Naive thymus-derived CD8-positive, alpha-beta T cell (primary cell): ENCODE results near the gene TMIGD1. TPM values are rescaled to one million over a fixed set of nuclear protein-coding genes. Genes with fewer than 3 reads are reported as not detected.

ENCODE experiments used
- ATAC-seq, 2 donors: fragments of 150-1000 bp; cut with Tn5 transposase in 1 of 2; sonication (Bioruptor Pico), chemical (Tn5 transposase) in 1 of 2; 1 replicate in 1 of 2; 2 replicates in 1 of 2; pipeline ENCODE4 v1.10.0; 2021; ENCODE audit warnings: mild to moderate bottlenecking in 2 of 2, moderate library complexity in 2 of 2
- POLR2A ChIA-PET: fragments of 350-600 bp; sonication (Branson Sonifier 250); formaldehyde crosslinking; loops from one replicate; lab custom pipeline; 2021; ENCODE audit warnings: antibody characterized with exemption; lab: Charles Lee
- DNase-seq, 10 donors: peaks; one replicate each; pipeline versions ENCODE4 v3.0.0 to v3.0.0-alpha.2; 2020 to 2022
- H3K27ac Mint-ChIP-seq, 10 donors: one replicate each; pipeline ENCODE4 v1.8.0; 2020 to 2022; ENCODE audit warnings: mild to moderate bottlenecking in 10 of 10, mixed read lengths in 10 of 10, moderate library complexity in 4 of 10, inconsistent platforms in 1 of 10
- H3K27me3 Mint-ChIP-seq, 5 donors: one replicate each; pipeline ENCODE4 v1.8.0; 2021 to 2022; ENCODE audit warnings: mixed read lengths in 5 of 5
- H3K36me3 Mint-ChIP-seq, 3 donors: one replicate each; pipeline ENCODE4 v1.8.0; 2020 to 2022; ENCODE audit warnings: mixed read lengths in 3 of 3, mild to moderate bottlenecking in 2 of 3, inconsistent platforms in 1 of 3
- H3K4me1 Mint-ChIP-seq, 4 donors: one replicate each; pipeline ENCODE4 v1.8.0; 2021 to 2022; ENCODE audit warnings: mixed read lengths in 4 of 4
- H3K4me3 Mint-ChIP-seq, 10 donors: one replicate each; pipeline ENCODE4 v1.8.0; 2020 to 2022; ENCODE audit warnings: mild to moderate bottlenecking in 10 of 10, mixed read lengths in 10 of 10, moderate library complexity in 6 of 10, inconsistent platforms in 1 of 10
- H3K9me3 Mint-ChIP-seq, 9 donors: one replicate each; pipeline ENCODE4 v1.8.0; 2020 to 2022; ENCODE audit warnings: mixed read lengths in 9 of 9, mild to moderate bottlenecking in 3 of 9, inconsistent platforms in 1 of 9, moderate library complexity in 1 of 9
- polyA plus RNA-seq, 3 donors: library from polyadenylated mRNA; unstranded; fragments of 300-500 nt; fragmentation: Illumina TruSeq; gene quantifications; one replicate each; pipeline ENCODE4 v1.2.3, GENCODE V29; 2021
- total RNA-seq, 8 experiments: library from RNA in 2 of 8; stranded (reverse) in 2 of 8; gene quantifications; one replicate each; pipeline ENCODE4 v1.2.3 and lab custom pipeline; 2021 to 2026

The TMIGD1 gene
- total RNA-seq, result not detected
- polyA plus RNA-seq, result not detected
- total RNA-seq (lab: John Stamatoyannopoulos, UW), result 0 to 0.30 (median 0) reads per million in 6 experiments

- POLR2A ChIA-PET, result interaction anchor here (0.8 kb wide), 1 partner anchor 10 kb away, joined by 4 read pairs; no protein-coding TSS in a partner anchor
- H3K27me3 Mint-ChIP-seq, result no peaks in the 10 kb centered on the region
- no peak for ATAC-seq
- H3K4me1 Mint-ChIP-seq, result peaks cover 19 to 51% (median 43%) of the 10 kb centered on the region in 4 donors
- DNase-seq, result no peak
- peak within 1 kb of the TSS; percentile 5 to 93 (median 86) for H3K27ac Mint-ChIP-seq
- no peaks in the 10 kb centered on the region for H3K36me3 Mint-ChIP-seq
- peak within 1 kb of the TSS in 3 of 10 donors; percentile 10 to 73 (median 19) for H3K4me3 Mint-ChIP-seq
- H3K9me3 Mint-ChIP-seq, result peaks cover 0 to 3% (median 0%) of the 10 kb centered on the region in 9 donors
These were observed at the start of gene TMIGD1 for GRCh38 chr17:30333503-30334360. Gene TMIGD1 (minus strand): TSS chr17:30334057. CDS start chr17:30332133, 1,924 bp downstream.

- DNase-seq (no peak), ATAC-seq (no peak)
- POLR2A ChIA-PET, result no interaction called here
- no peak overlapping the region for H3K27ac Mint-ChIP-seq
- H3K9me3 Mint-ChIP-seq, result no peaks in the 10 kb centered on the region
- peaks cover 5 to 23% (median 13%) of the 10 kb centered on the region in 3 donors for H3K36me3 Mint-ChIP-seq
- H3K27me3 Mint-ChIP-seq, result no peaks in the 10 kb centered on the region
- peak overlapping the region in 1 of 10 donors; percentile 4 for H3K4me3 Mint-ChIP-seq
- peaks cover 24 to 59% (median 43%) of the 10 kb centered on the region in 4 donors for H3K4me1 Mint-ChIP-seq
These were observed 48.5 kb upstream of the TMIGD1 start for GRCh38 chr17:30382345-30382744.

GRCh38 chr17:30381340-30381659 is 47.4 kb upstream of the TMIGD1 start:
- H3K36me3 Mint-ChIP-seq, result peaks cover 2 to 14% (median 11%) of the 10 kb centered on the region in 3 donors
- H3K9me3 Mint-ChIP-seq, result no peaks in the 10 kb centered on the region
- H3K27ac Mint-ChIP-seq, result no peak overlapping the region
- no peaks in the 10 kb centered on the region for H3K27me3 Mint-ChIP-seq
- POLR2A ChIA-PET, result no interaction called here
- H3K4me3 Mint-ChIP-seq, result peak overlapping the region; percentile 83 to 97 (median 86)
- DNase-seq (no peak), ATAC-seq (no peak)
- peaks cover 27 to 68% (median 52%) of the 10 kb centered on the region in 4 donors for H3K4me1 Mint-ChIP-seq

GRCh38 chr17:30380643-30381339 is 46.9 kb upstream of the TMIGD1 start:
- DNase-seq (no peak), ATAC-seq (no peak)
- Mint-ChIP-seq H3K36me3 (peaks cover 0 to 10% (median 7%) of the 10 kb centered on the region in 3 donors), H3K4me3 (peak overlapping the region; percentile 83 to 97 (median 86)), H3K4me1 (peaks cover 27 to 68% (median 52%) of the 10 kb centered on the region in 4 donors), H3K27ac (no peak overlapping the region), H3K9me3 (no peaks in the 10 kb centered on the region), H3K27me3 (no peaks in the 10 kb centered on the region)
- POLR2A ChIA-PET, result no interaction called here

- Mint-ChIP-seq H3K36me3 (peaks cover 0 to 3% (median 1%) of the 10 kb centered on the region in 3 donors), H3K9me3 (no peaks in the 10 kb centered on the region), H3K27ac (peak overlapping the region in 9 of 10 donors; percentile 5 to 90 (median 75)), H3K27me3 (no peaks in the 10 kb centered on the region), H3K4me1 (peaks cover 27 to 68% (median 51%) of the 10 kb centered on the region in 4 donors), H3K4me3 (peak overlapping the region; percentile 83 to 97 (median 86))
- DNase-seq (no peak), ATAC-seq (no peak)
- POLR2A ChIA-PET, result interaction anchor here (1.4 kb wide), 1 partner anchor 7 kb away, joined by 3 read pairs; no protein-coding TSS in a partner anchor
These were observed 46.1 kb upstream of the TMIGD1 start for GRCh38 chr17:30379903-30380381.

GRCh38 chr17:30379303-30379902 is 45.5 kb upstream of the TMIGD1 start:
- ATAC-seq, result peak; percentile 0 to 18
- no peaks in the 10 kb centered on the region for H3K36me3 Mint-ChIP-seq
- H3K4me1 Mint-ChIP-seq, result peaks cover 27 to 65% (median 51%) of the 10 kb centered on the region in 4 donors
- H3K27me3 Mint-ChIP-seq, result peaks cover 0 to 2% (median 0%) of the 10 kb centered on the region in 5 donors
- peak in 6 of 10 donors; percentile 15 to 62 (median 25) for DNase-seq
- POLR2A ChIA-PET, result interaction anchor here (0.6 to 1.4 kb wide), 4 partner anchors 8 to 461 kb away, joined by 3 read pairs; no protein-coding TSS in a partner anchor
- H3K4me3 Mint-ChIP-seq, result peak overlapping the region; percentile 83 to 97 (median 86)
- H3K27ac Mint-ChIP-seq, result peak overlapping the region in 9 of 10 donors; percentile 5 to 90 (median 75)
- H3K9me3 Mint-ChIP-seq, result no peaks in the 10 kb centered on the region

- ATAC-seq (peak; percentile 91 to 93), DNase-seq (peak; percentile 92 to 98 (median 97))
- Mint-ChIP-seq H3K27me3 (peaks cover 0 to 4% (median 2%) of the 10 kb centered on the region in 5 donors), H3K27ac (peak within 1 kb of the TSS; percentile 93 to 97 (median 94)), H3K4me3 (peak within 1 kb of the TSS; percentile 84 to 99 (median 94)), H3K9me3 (no peaks in the 10 kb centered on the region), H3K4me1 (peaks cover 27 to 62% (median 51%) of the 10 kb centered on the region in 4 donors), H3K36me3 (no peaks in the 10 kb centered on the region)
- POLR2A ChIA-PET, result interaction anchor here (0.6 to 1.4 kb wide), 5 partner anchors 8 to 462 kb away, joined by 3 to 6 read pairs (median 3); no protein-coding TSS in a partner anchor
These were observed 45.0 kb upstream of the TMIGD1 start, which contains the start of gene CPD for GRCh38 chr17:30378825-30379302. Gene CPD (plus strand): TSS chr17:30378927. CDS start chr17:30378981, 54 bp downstream.

GRCh38 chr17:30378241-30378824 is 44.5 kb upstream of the TMIGD1 start:
- H3K4me1 Mint-ChIP-seq, result peaks cover 27 to 56% (median 49%) of the 10 kb centered on the region in 4 donors
- ATAC-seq (peak; percentile 57 to 58), DNase-seq (peak in 8 of 10 donors; percentile 17 to 71 (median 50))
- H3K27ac Mint-ChIP-seq, result peak overlapping the region; percentile 93 to 97 (median 94)
- H3K9me3 Mint-ChIP-seq, result no peaks in the 10 kb centered on the region
- peaks cover 0 to 4% (median 3%) of the 10 kb centered on the region in 5 donors for H3K27me3 Mint-ChIP-seq
- peak overlapping the region; percentile 84 to 99 (median 94) for H3K4me3 Mint-ChIP-seq
- POLR2A ChIA-PET, result interaction anchor here (0.7 to 1.4 kb wide), 4 partner anchors 9 to 38 kb away, joined by 3 to 6 read pairs (median 4); no protein-coding TSS in a partner anchor
- no peaks in the 10 kb centered on the region for H3K36me3 Mint-ChIP-seq

GRCh38 chr17:30377574-30378240 is 43.9 kb upstream of the TMIGD1 start:
- ATAC-seq (no peak), DNase-seq (no peak)
- Mint-ChIP-seq H3K27ac (peak overlapping the region; percentile 93 to 97 (median 94)), H3K36me3 (no peaks in the 10 kb centered on the region), H3K4me1 (peaks cover 24 to 50% (median 46%) of the 10 kb centered on the region in 4 donors), H3K4me3 (peak overlapping the region; percentile 84 to 99 (median 94)), H3K9me3 (no peaks in the 10 kb centered on the region), H3K27me3 (peaks cover 0 to 4% (median 3%) of the 10 kb centered on the region in 5 donors)
- POLR2A ChIA-PET, result interaction anchor here (0.6 to 2.8 kb wide), 5 partner anchors 11 to 50 kb away, joined by 3 to 7 read pairs (median 4); no protein-coding TSS in a partner anchor

- no peaks in the 10 kb centered on the region for H3K36me3 Mint-ChIP-seq
- H3K9me3 Mint-ChIP-seq, result no peaks in the 10 kb centered on the region
- POLR2A ChIA-PET, result interaction anchor here (0.6 to 2.8 kb wide), 3 partner anchors 10 to 49 kb away, joined by 3 to 7 read pairs (median 3); no protein-coding TSS in a partner anchor
- no peak for ATAC-seq
- peak overlapping the region in 9 of 10 donors; percentile 72 to 97 (median 93) for H3K27ac Mint-ChIP-seq
- H3K27me3 Mint-ChIP-seq, result peaks cover 0 to 4% (median 3%) of the 10 kb centered on the region in 5 donors
- DNase-seq, result peak in 1 of 10 donors; percentile 22
- peak overlapping the region in 8 of 10 donors; percentile 19 to 99 (median 60) for H3K4me3 Mint-ChIP-seq
- H3K4me1 Mint-ChIP-seq, result peaks cover 24 to 43% (median 41%) of the 10 kb centered on the region in 4 donors
These were observed 43.0 kb upstream of the TMIGD1 start for GRCh38 chr17:30376621-30377452.
